HEK293 (cell line): ENCODE data around the gene MCCC2.

ENCODE experiments used
- CTCF ChIA-PET: fragments of 350-600 bp; formaldehyde crosslinking; extraction: SDS; loops from one replicate; lab custom pipeline; 2021; ENCODE audit warnings: antibody characterized with exemption; lab: Yijun Ruan, JAX
- POLR2A ChIA-PET: fragments of 300-600 bp; formaldehyde crosslinking; extraction: SDS; loops from one replicate; lab custom pipeline; 2020; ENCODE audit warnings: antibody characterized with exemption, inconsistent platforms; lab: Yijun Ruan, JAX
- H3K27ac ChIP-seq: fragments of 200-500 bp; sonication (Bioruptor generic); 2 replicates; pipeline ENCODE4 v1.5.1; 2014; ENCODE audit warnings: low read depth, low read length, control low read depth, inconsistent platforms; ENCODE audit errors: extremely low read depth
- H3K36me3 ChIP-seq, 2 experiments: fragments of 200-500 bp in 1 of 2; sonication (Bioruptor generic) in 1 of 2; 1 replicate in 1 of 2; 2 replicates in 1 of 2; pipeline ENCODE4 v1.5.1; 2014 to 2017; ENCODE audit warnings: inconsistent platforms in 2 of 2, low read length in 2 of 2; ENCODE audit not compliant: control insufficient read depth in 2 of 2, insufficient read depth in 1 of 2
- H3K4me1 ChIP-seq: fragments of 200-500 bp; sonication (Bioruptor generic); 2 replicates; pipeline ENCODE4 v1.5.1; 2014; ENCODE audit warnings: mild to moderate bottlenecking, low read length, inconsistent platforms; ENCODE audit not compliant: control insufficient read depth, insufficient read depth
- H3K4me3 ChIP-seq: 2 replicates; pipeline ENCODE4 v1.5.1; 2011; ENCODE audit warnings: low read depth, mild to moderate bottlenecking, control low read depth, low read length, moderate library complexity
- H3K9me3 ChIP-seq: fragments of 200-500 bp; sonication (Bioruptor generic); 2 replicates; pipeline ENCODE4 v1.5.1; 2014; ENCODE audit warnings: low read depth, low read length, inconsistent platforms; ENCODE audit not compliant: control insufficient read depth, insufficient read depth
- AEBP2 ChIP-seq: fragments of 450-650 bp; formaldehyde crosslinking; IDR thresholded peaks from 2 replicates; pipeline ENCODE4 v1.5.1; 2016; ENCODE audit warnings: missing biosample characterization, missing genetic modification characterization, borderline replicate concordance
- MZF1 ChIP-seq: fragments of 450-650 bp; formaldehyde crosslinking; IDR thresholded peaks from 2 replicates; pipeline ENCODE4 v1.5.1; 2017; ENCODE audit warnings: missing biosample characterization, missing genetic modification characterization, borderline replicate concordance
- SP3 ChIP-seq: fragments of 450-650 bp; formaldehyde crosslinking; IDR thresholded peaks from 2 replicates; pipeline ENCODE4 v1.5.1; 2016; ENCODE audit warnings: missing biosample characterization, missing genetic modification characterization
- ZBTB11 ChIP-seq: fragments of 450-650 bp; formaldehyde crosslinking; conservative IDR thresholded peaks from 2 replicates; pipeline ENCODE4 v1.5.1; 2016; ENCODE audit warnings: low read depth, missing biosample characterization, missing genetic modification characterization
- ZBTB44 ChIP-seq: fragments of 450-650 bp; IDR thresholded peaks from 2 replicates; pipeline ENCODE4 v1.5.1; 2018; ENCODE audit warnings: missing biosample characterization, mild to moderate bottlenecking, missing genetic modification characterization
- ZNF112 ChIP-seq: fragments of 450-650 bp; formaldehyde crosslinking; IDR thresholded peaks from 2 replicates; pipeline ENCODE4 v1.5.0; 2017; ENCODE audit warnings: missing biosample characterization, missing genetic modification characterization
- ZNF248 ChIP-seq: fragments of 450-650 bp; formaldehyde crosslinking; IDR thresholded peaks from 2 replicates; pipeline ENCODE4 v1.5.1; 2017; ENCODE audit warnings: missing biosample characterization, missing genetic modification characterization
- ZNF362 ChIP-seq: fragments of 450-650 bp; formaldehyde crosslinking; IDR thresholded peaks from 2 replicates; pipeline ENCODE4 v1.5.1; 2016; ENCODE audit warnings: missing biosample characterization, missing genetic modification characterization
- ZNF37A ChIP-seq: fragments of 450-650 bp; IDR thresholded peaks from 2 replicates; pipeline ENCODE4 v1.5.1; 2018; ENCODE audit warnings: missing biosample characterization, missing genetic modification characterization
- ZNF449 ChIP-seq: fragments of 450-650 bp; formaldehyde crosslinking; IDR thresholded peaks from 2 replicates; pipeline ENCODE4 v1.5.1; 2017; ENCODE audit warnings: missing biosample characterization, mild to moderate bottlenecking, missing genetic modification characterization, moderate library complexity
- ZNF473 ChIP-seq: fragments of 450-650 bp; formaldehyde crosslinking; IDR thresholded peaks from 2 replicates; pipeline ENCODE4 v1.5.1; 2017; ENCODE audit warnings: missing biosample characterization, missing genetic modification characterization
- ZNF501 ChIP-seq: fragments of 450-650 bp; formaldehyde crosslinking; IDR thresholded peaks from 2 replicates; pipeline ENCODE4 v1.5.1; 2016; ENCODE audit warnings: missing biosample characterization, missing genetic modification characterization
- ZNF837 ChIP-seq: fragments of 450-650 bp; formaldehyde crosslinking; IDR thresholded peaks from 2 replicates; pipeline ENCODE4 v1.5.1; 2016; ENCODE audit warnings: missing biosample characterization, missing genetic modification characterization
- TF ChIP-seq, protein P1 (sequence below): fragments of 450-650 bp; formaldehyde crosslinking; IDR thresholded peaks from 2 replicates; pipeline ENCODE4; 2016; ENCODE audit warnings: missing biosample characterization, missing genetic modification characterization
- TF ChIP-seq, protein P2 (sequence below): fragments of 450-650 bp; formaldehyde crosslinking; IDR thresholded peaks from 2 replicates; pipeline ENCODE4 v1.5.1; 2016; ENCODE audit warnings: missing biosample characterization, missing genetic modification characterization

The MCCC2 gene

GRCh38 chr5:71631070-71631469 lies 43.9 kb downstream of the MCCC2 start:
- TF ChIP-seq ZBTB11 (tag by site-specific recombination) (no peak), MZF1 (tag by site-specific recombination) (no peak)
- H3K27ac ChIP-seq = no peak overlapping the region
- ChIA-PET CTCF (no interaction called here), POLR2A (no interaction called here)
- H3K4me1 ChIP-seq = no peaks in the 10 kb centered on the region
- H3K9me3 ChIP-seq = no peaks in the 10 kb centered on the region
- peaks cover 0 to 32% of the 10 kb centered on the region in 2 experiments; a peak in 2 of 3 replicates for H3K36me3 ChIP-seq
- H3K4me3 ChIP-seq = no peak overlapping the region

DNA sequence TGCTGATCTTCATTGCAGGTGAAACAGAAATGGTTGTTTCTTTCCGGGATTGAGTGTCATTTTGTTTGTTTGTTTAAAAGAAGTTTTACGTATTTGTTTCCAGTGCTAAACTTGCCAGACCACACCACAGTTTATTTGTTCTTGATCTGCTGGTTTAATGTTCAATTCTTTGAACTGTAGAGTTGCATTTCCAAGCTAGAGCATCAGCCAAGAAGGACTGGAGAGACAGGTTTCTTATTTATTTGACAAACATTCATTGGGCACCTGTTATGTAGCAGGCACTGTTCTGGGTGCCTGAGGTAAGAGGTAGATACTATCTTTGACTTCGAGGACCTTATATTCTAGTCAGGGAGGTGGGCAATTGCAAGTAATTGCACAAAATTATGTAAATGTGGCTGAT lies 45.0 kb downstream of the MCCC2 start:
- no peak overlapping the region for H3K27ac ChIP-seq
- no peak overlapping the region for H3K4me3 ChIP-seq
- ChIA-PET POLR2A (no interaction called here), CTCF (no interaction called here)
- TF ChIP-seq ZNF112 (tag by site-specific recombination) = no peak
- TF ChIP-seq, protein P1, sequence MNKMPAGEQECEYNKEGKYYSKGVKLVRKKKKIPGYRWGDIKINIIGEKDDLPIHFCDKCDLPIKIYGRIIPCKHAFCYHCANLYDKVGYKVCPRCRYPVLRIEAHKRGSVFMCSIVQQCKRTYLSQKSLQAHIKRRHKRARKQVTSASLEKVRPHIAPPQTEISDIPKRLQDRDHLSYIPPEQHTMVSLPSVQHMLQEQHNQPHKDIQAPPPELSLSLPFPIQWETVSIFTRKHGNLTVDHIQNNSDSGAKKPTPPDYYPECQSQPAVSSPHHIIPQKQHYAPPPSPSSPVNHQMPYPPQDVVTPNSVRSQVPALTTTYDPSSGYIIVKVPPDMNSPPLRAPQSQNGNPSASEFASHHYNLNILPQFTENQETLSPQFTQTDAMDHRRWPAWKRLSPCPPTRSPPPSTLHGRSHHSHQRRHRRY = no peak
- no peak for TF ChIP-seq ZNF837
- TF ChIP-seq ZNF473 (tag by site-specific recombination) = no peak
- TF ChIP-seq AEBP2 (tag by site-specific recombination) = no peak
- TF ChIP-seq ZBTB44 (tag by site-specific recombination) = no peak
- H3K9me3 ChIP-seq = no peaks in the 10 kb centered on the region
- H3K36me3 ChIP-seq = peaks cover 0 to 28% of the 10 kb centered on the region in 2 experiments; a peak in 2 of 3 replicates
- no peaks in the 10 kb centered on the region for H3K4me1 ChIP-seq

GRCh38 chr5:71633255-71634155 lies 46.4 kb downstream of the MCCC2 start:
- CTCF ChIA-PET = no interaction called here
- Histone ChIP-seq H3K4me1 (no peaks in the 10 kb centered on the region), H3K27ac (no peak overlapping the region), H3K36me3 (peaks cover 0 to 30% of the 10 kb centered on the region in 2 experiments; a peak in 2 of 3 replicates), H3K4me3 (no peak overlapping the region), H3K9me3 (no peaks in the 10 kb centered on the region)
- POLR2A ChIA-PET = no interaction called here
- TF ChIP-seq ZNF449 (tag by site-specific recombination) = no peak
- no peak for TF ChIP-seq ZBTB44 (tag by site-specific recombination)
- TF ChIP-seq ZNF501 (tag by site-specific recombination) = no peak
- no peak for TF ChIP-seq ZNF37A
- TF ChIP-seq ZNF248 (tag by site-specific recombination) = no peak
- TF ChIP-seq ZNF362 (tag by site-specific recombination) = no peak
- TF ChIP-seq, protein P2, sequence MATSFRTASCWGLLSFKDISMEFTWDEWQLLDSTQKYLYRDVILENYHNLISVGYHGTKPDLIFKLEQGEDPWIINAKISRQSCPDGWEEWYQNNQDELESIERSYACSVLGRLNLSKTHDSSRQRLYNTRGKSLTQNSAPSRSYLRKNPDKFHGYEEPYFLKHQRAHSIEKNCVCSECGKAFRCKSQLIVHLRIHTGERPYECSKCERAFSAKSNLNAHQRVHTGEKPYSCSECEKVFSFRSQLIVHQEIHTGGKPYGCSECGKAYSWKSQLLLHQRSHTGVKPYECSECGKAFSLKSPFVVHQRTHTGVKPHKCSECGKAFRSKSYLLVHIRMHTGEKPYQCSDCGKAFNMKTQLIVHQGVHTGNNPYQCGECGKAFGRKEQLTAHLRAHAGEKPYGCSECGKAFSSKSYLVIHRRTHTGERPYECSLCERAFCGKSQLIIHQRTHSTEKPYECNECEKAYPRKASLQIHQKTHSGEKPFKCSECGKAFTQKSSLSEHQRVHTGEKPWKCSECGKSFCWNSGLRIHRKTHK (tag by site-specific recombination) = no peak
- TF ChIP-seq SP3 = no peak
